ENCODE results near the gene RBMS3. TPM values are rescaled to one million over a fixed set of nuclear protein-coding genes. Genes with fewer than 3 reads are reported as not detected.

RBMS3 gene
- total and polyA plus RNA-seq, 3 donors from 2014 or later = 5.6 to 36.2 (median 19.7) TPM

- no peak for TF ChIP-seq CTCF (IDR thresholded peaks at IDR 0.05)
- TF ChIP-seq POLR2A (IDR thresholded peaks at IDR 0.05) = no peak
- H3K36me3 ChIP-seq (ENCODE audit: low read depth, missing control alignments) = no peaks in the 10 kb centered on the region
- no peaks in the 10 kb centered on the region for H3K4me1 ChIP-seq
- no peaks in the 10 kb centered on the region for H3K27me3 ChIP-seq
- 85 to 88% methylated on average over 1 of the region's 1 CpG for WGBS, 2 donors
- H3K4me3 ChIP-seq = no peak overlapping the region
- H3K9me3 ChIP-seq = no peaks in the 10 kb centered on the region
- H3K27ac ChIP-seq = no peak overlapping the region
- intact Hi-C loops (cut with DNase I; ENCODE audit: low total_unique reads) = no loop called here
- no peak for DNase-seq
Measured at GRCh38 chr3:29612536-29612935, 331.7 kb downstream of the RBMS3 start.

- Histone ChIP-seq H3K36me3 (ENCODE audit: low read depth, missing control alignments) (no peaks in the 10 kb centered on the region), H3K9me3 (no peaks in the 10 kb centered on the region), H3K4me3 (no peak overlapping the region), H3K4me1 (no peaks in the 10 kb centered on the region), H3K27ac (no peak overlapping the region), H3K27me3 (no peaks in the 10 kb centered on the region)
- TF ChIP-seq CTCF (IDR thresholded peaks at IDR 0.05) (no peak), POLR2A (IDR thresholded peaks at IDR 0.05) (no peak)
- 88 to 100% methylated on average over 1 of the region's 1 CpG for WGBS, 2 donors
- intact Hi-C loops (cut with DNase I; ENCODE audit: low total_unique reads) = no loop called here
- DNase-seq = no peak
Measured at GRCh38 chr3:29614954-29615353, 334.1 kb downstream of the RBMS3 start.

- H3K27ac ChIP-seq = peak overlapping the region in 1 of 2 donors; percentile 29
- no peaks in the 10 kb centered on the region for H3K9me3 ChIP-seq
- WGBS, 2 donors = 42 to 53% methylated on average over 10 of the region's 10 CpGs
- intact Hi-C loops (cut with DNase I; ENCODE audit: low total_unique reads) = no loop called here
- no peak for DNase-seq
- H3K4me3 ChIP-seq = no peak overlapping the region
- TF ChIP-seq CTCF (IDR thresholded peaks at IDR 0.05) = no peak
- TF ChIP-seq POLR2A (IDR thresholded peaks at IDR 0.05) = no peak
- no peaks in the 10 kb centered on the region for H3K27me3 ChIP-seq
- no peaks in the 10 kb centered on the region for H3K4me1 ChIP-seq
- H3K36me3 ChIP-seq (ENCODE audit: low read depth, missing control alignments) = no peaks in the 10 kb centered on the region
Measured at GRCh38 chr3:29618395-29619282, 337.8 kb downstream of the RBMS3 start.

- H3K36me3 ChIP-seq (ENCODE audit: low read depth, missing control alignments) = no peaks in the 10 kb centered on the region
- no peak for DNase-seq
- no peaks in the 10 kb centered on the region for H3K27me3 ChIP-seq
- no peak overlapping the region for H3K4me3 ChIP-seq
- H3K27ac ChIP-seq = no peak overlapping the region
- TF ChIP-seq POLR2A (IDR thresholded peaks at IDR 0.05) (no peak), CTCF (IDR thresholded peaks at IDR 0.05) (no peak)
- 50 to 62% methylated on average over 4 of the region's 4 CpGs for WGBS, 2 donors
- intact Hi-C loops (cut with DNase I; ENCODE audit: low total_unique reads) = no loop called here
- H3K4me1 ChIP-seq = no peaks in the 10 kb centered on the region
- H3K9me3 ChIP-seq = no peaks in the 10 kb centered on the region
Measured at GRCh38 chr3:29619676-29620075, 338.8 kb downstream of the RBMS3 start.
